ENCODE data around the gene SIRT2.

SIRT2 gene

GRCh38 chr19:38898788-38899446 is 501 bp downstream of the SIRT2 start (continued):
- TF ChIP-seq ZBTB26 (tag by site-specific recombination; optimal IDR thresholded peaks at IDR 0.05) (no peak), ZNF596 (tag by site-specific recombination; IDR thresholded peaks at IDR 0.05) (no peak), ZNF2 (tag by site-specific recombination; IDR thresholded peaks at IDR 0.05) (no peak), ZNF610 (tag by site-specific recombination; IDR thresholded peaks at IDR 0.05; ENCODE audit: borderline replicate concordance) (no peak), ELK4 (IDR thresholded peaks at IDR 0.05; ENCODE audit: borderline replicate concordance, low read depth, low read length) (no peak), ZNF211 (tag by site-specific recombination; IDR thresholded peaks at IDR 0.05; ENCODE audit: low read depth) (no peak), HOXD13 (CRISPR knock-in tag; IDR thresholded peaks at IDR 0.05; ENCODE audit: borderline replicate concordance) (no peak), ZNF202 (tag by site-specific recombination; IDR thresholded peaks at IDR 0.05; ENCODE audit: borderline replicate concordance) (no peak), ZNF155 (tag by site-specific recombination; IDR thresholded peaks at IDR 0.05) (no peak), ZNF837 (tag by site-specific recombination; IDR thresholded peaks at IDR 0.05) (peak; percentile 59; the same call in 1 of the 2 replicates), TRIM28 (IDR thresholded peaks at IDR 0.05; ENCODE audit: borderline replicate concordance, low read length) (no peak), ZNF514 (tag by site-specific recombination; IDR thresholded peaks at IDR 0.05) (no peak), ZNF561 (tag by site-specific recombination; IDR thresholded peaks at IDR 0.05; ENCODE audit: borderline replicate concordance) (no peak), ZNF664 (tag by site-specific recombination; IDR thresholded peaks at IDR 0.05) (no peak), PRDM1 (tag by site-specific recombination; IDR thresholded peaks at IDR 0.05) (peak; percentile 99), ZNF747 (tag by site-specific recombination; IDR thresholded peaks at IDR 0.05) (no peak), ZNF394 (tag by site-specific recombination; IDR thresholded peaks at IDR 0.05; ENCODE audit: borderline replicate concordance) (no peak), SP7 (tag by site-specific recombination; IDR thresholded peaks at IDR 0.05) (no peak), ZNF311 (tag by site-specific recombination; IDR thresholded peaks at IDR 0.05; ENCODE audit: borderline replicate concordance) (0 out of 2 replicates have a peak, but pooled peaks have one; percentile 36), ZNF660 (tag by site-specific recombination; IDR thresholded peaks at IDR 0.05) (no peak), KLF17 (tag by site-specific recombination; IDR thresholded peaks at IDR 0.05) (no peak), REPIN1 (tag by site-specific recombination; IDR thresholded peaks at IDR 0.05; ENCODE audit: low read depth) (peak; percentile 94; the same call in 1 of the 2 replicates), GLI2 (tag by site-specific recombination; IDR thresholded peaks at IDR 0.05; ENCODE audit: borderline replicate concordance, low read depth) (no peak), ZNF354C (tag by site-specific recombination; IDR thresholded peaks at IDR 0.05; ENCODE audit: borderline replicate concordance, low read depth) (no peak), ZSCAN18 (tag by site-specific recombination; IDR thresholded peaks at IDR 0.05) (0 out of 2 replicates have a peak, but pooled peaks have one; percentile 6), ZNF768 (tag by site-specific recombination; IDR thresholded peaks at IDR 0.05) (no peak), ZNF518A (tag by site-specific recombination; conservative IDR thresholded peaks at IDR 0.05; ENCODE audit: low read depth) (no peak), SCRT1 (tag by site-specific recombination; IDR thresholded peaks at IDR 0.05; ENCODE audit: borderline replicate concordance) (no peak), ZNF707 (tag by site-specific recombination; IDR thresholded peaks at IDR 0.05) (no peak), ZBTB21 (tag by site-specific recombination; IDR thresholded peaks at IDR 0.05) (no peak)
